PFSK-1 (cell line): Measurements from ENCODE around the gene KANSL1L.

Experiments used
- FOXP2 ChIP-seq: optimal IDR thresholded peaks from 2 replicates; pipeline ENCODE3; 2011; ENCODE audit warnings: borderline replicate concordance, control low read depth, inconsistent platforms; ENCODE audit not compliant: insufficient read depth; ENCODE audit errors: extremely low read length, extremely low read depth
- POLR2AphosphoS5 ChIP-seq: IDR thresholded peaks from 2 replicates; pipeline ENCODE4 v1.6.1; 2012; ENCODE audit warnings: low read depth, mild to moderate bottlenecking, control low read depth, low read length, moderate library complexity
- SIN3A ChIP-seq: IDR thresholded peaks from 2 replicates; pipeline ENCODE4 v1.6.1; 2012; ENCODE audit warnings: mild to moderate bottlenecking, low read length, moderate library complexity, borderline replicate concordance; ENCODE audit not compliant: insufficient read depth
- TAF1 ChIP-seq: IDR thresholded peaks from 2 replicates; pipeline ENCODE4 v1.6.1; 2012; ENCODE audit warnings: low read length, control low read depth, borderline replicate concordance; ENCODE audit not compliant: insufficient read depth
- TF ChIP-seq, protein P1 (sequence below), 2 experiments: IDR thresholded peaks; 2 replicates each; pipeline versions ENCODE4 v1.6.1 to v1.8.0; 2011 to 2012; ENCODE audit warnings: low read depth in 2 of 2, low read length in 2 of 2, control low read depth in 1 of 2, inconsistent platforms in 1 of 2, mild to moderate bottlenecking in 1 of 2, moderate library complexity in 1 of 2; ENCODE audit not compliant: insufficient read depth in 1 of 2

KANSL1L gene

GRCh38 chr2:210035679-210036078, 135.5 kb downstream of the KANSL1L start:
- no peak for TF ChIP-seq TAF1

GRCh38 chr2:210034087-210034683, 137.0 kb downstream of the KANSL1L start:
- no peak for TF ChIP-seq TAF1
- TF ChIP-seq, protein P1, sequence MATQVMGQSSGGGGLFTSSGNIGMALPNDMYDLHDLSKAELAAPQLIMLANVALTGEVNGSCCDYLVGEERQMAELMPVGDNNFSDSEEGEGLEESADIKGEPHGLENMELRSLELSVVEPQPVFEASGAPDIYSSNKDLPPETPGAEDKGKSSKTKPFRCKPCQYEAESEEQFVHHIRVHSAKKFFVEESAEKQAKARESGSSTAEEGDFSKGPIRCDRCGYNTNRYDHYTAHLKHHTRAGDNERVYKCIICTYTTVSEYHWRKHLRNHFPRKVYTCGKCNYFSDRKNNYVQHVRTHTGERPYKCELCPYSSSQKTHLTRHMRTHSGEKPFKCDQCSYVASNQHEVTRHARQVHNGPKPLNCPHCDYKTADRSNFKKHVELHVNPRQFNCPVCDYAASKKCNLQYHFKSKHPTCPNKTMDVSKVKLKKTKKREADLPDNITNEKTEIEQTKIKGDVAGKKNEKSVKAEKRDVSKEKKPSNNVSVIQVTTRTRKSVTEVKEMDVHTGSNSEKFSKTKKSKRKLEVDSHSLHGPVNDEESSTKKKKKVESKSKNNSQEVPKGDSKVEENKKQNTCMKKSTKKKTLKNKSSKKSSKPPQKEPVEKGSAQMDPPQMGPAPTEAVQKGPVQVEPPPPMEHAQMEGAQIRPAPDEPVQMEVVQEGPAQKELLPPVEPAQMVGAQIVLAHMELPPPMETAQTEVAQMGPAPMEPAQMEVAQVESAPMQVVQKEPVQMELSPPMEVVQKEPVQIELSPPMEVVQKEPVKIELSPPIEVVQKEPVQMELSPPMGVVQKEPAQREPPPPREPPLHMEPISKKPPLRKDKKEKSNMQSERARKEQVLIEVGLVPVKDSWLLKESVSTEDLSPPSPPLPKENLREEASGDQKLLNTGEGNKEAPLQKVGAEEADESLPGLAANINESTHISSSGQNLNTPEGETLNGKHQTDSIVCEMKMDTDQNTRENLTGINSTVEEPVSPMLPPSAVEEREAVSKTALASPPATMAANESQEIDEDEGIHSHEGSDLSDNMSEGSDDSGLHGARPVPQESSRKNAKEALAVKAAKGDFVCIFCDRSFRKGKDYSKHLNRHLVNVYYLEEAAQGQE (IDR thresholded peaks at IDR 0.05; ENCODE audit: insufficient read depth in 1 of 2, low read depth in 2 of 2, low read length in 2 of 2) = no peak
- TF ChIP-seq POLR2AphosphoS5 = peak; percentile 36; the same call in 1 of the 2 replicates

DNA sequence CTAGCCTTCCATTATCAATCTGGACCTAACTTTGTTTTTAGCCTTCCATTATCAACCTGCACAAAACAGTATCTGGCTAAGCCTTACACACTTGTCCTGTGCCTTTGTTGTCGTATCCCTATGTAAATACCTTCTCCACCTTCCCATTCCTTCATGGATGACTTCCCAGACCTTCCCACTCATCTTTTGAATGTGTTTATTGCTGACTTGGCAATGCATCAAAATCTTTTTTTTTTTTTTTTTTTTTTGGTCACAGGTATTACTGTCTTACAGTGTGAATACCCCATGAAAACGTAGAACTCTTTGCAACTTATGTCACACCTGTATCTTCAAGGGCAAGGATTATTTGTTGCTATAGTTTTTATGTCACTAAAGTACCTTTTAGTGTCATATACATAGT, 143.0 kb downstream of the KANSL1L start:
- TF ChIP-seq FOXP2 (no peak), POLR2AphosphoS5 (no peak), SIN3A (no peak)

DNA sequence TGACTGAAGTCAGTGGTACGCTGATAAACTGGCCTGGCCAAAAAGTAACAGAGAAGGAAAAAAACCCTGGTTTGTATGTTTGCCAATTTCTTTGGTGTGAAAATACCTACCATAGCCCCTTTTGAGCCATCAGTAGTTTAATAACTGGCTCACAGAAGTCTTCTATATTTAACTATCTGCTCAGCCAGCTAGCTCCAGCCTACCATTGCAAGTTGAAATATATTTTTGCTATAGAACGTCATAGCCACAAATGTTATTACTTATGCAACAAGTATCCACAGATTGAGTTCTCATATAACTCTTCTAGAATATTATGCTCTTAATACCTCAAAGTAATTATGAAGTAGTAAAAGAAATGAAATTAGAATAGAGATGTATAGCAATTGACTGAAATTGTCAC, 143.6 kb downstream of the KANSL1L start:
- TF ChIP-seq TAF1 (no peak), FOXP2 (no peak), SIN3A (no peak), POLR2AphosphoS5 (no peak; the same call in 1 of the 2 replicates)
- TF ChIP-seq, protein P1 (IDR thresholded peaks at IDR 0.05; ENCODE audit: insufficient read depth in 1 of 2, low read depth in 2 of 2, low read length in 2 of 2) = no peak

GRCh38 chr2:210022824-210023223, 148.4 kb downstream of the KANSL1L start:
- TF ChIP-seq, protein P1 (IDR thresholded peaks at IDR 0.05; ENCODE audit: insufficient read depth in 1 of 2, low read depth in 2 of 2, low read length in 2 of 2) = no peak
- TF ChIP-seq TAF1 = no peak

- TF ChIP-seq, protein P1 (IDR thresholded peaks at IDR 0.05; ENCODE audit: insufficient read depth in 1 of 2, low read depth in 2 of 2, low read length in 2 of 2) = no peak
- TF ChIP-seq SIN3A (no peak), TAF1 (no peak), POLR2AphosphoS5 (no peak), FOXP2 (no peak)
Measured at GRCh38 chr2:210020138-210020537, 151.1 kb downstream of the KANSL1L start.
